Stimulated activated CD8-positive, alpha-beta memory T cell treated with anti-CD3 and anti-CD28 coated beads, Interleukin-15, amount 100 ng/mL, for 1 hour (primary cell): Measurements from ENCODE around the gene TIAM1.

Experiments
- DNase-seq: peaks from one replicate; pipeline ENCODE4 v3.0.0-alpha.2; 2020; ENCODE audit warnings: low read depth

Gene TIAM1

GRCh38 chr21:31078216-31078615 is 265.8 kb downstream of the TIAM1 start:
- DNase-seq, result no peak

- no peak for DNase-seq
Measured at GRCh38 chr21:31075848-31076247, 268.2 kb downstream of the TIAM1 start.

GRCh38 chr21:31072533-31072932 is 271.5 kb downstream of the TIAM1 start:
- no peak for DNase-seq
